ENCODE measurements around the gene UNC119B. TPM values are rescaled to one million over a fixed set of nuclear protein-coding genes. Genes with fewer than 3 reads are reported as not detected.
"Not testable (repeated sequence)": the region's sequence is repeated elsewhere in the genome, so short reads cannot be mapped to it uniquely, and the experiment has no call there.

UNC119B gene
- total RNA-seq: 13.4 TPM
- long read RNA-seq, full-length matches to known transcripts: 7 of 7 reads
- long read RNA-seq, partial matches to known transcripts: 0 of 7 reads
- long read RNA-seq, other reads (novel, unspliced or antisense): 0 of 7 reads

- ATAC-seq (ENCODE audit: poor library complexity) (peak; percentile 96), DNase-seq (peak; percentile 88)
- intact Hi-C loops (cut with DNase I): loop anchor here (5.0 kb wide), 1 partner anchor 262 kb away; no protein-coding TSS in a partner anchor
Observed at GRCh38 chr12:120710031-120710804, at the start of gene UNC119B. UNC119B (plus strand) TSS chr12:120710458; CDS start chr12:120710475, 17 bp downstream.

GRCh38 chr12:120661432-120661831 is 48.8 kb upstream of the UNC119B start:
- intact Hi-C loops (cut with DNase I): no loop called here
- ATAC-seq (ENCODE audit: poor library complexity): no peak
- DNase-seq: no peak

GRCh38 chr12:120662879-120663278 is 47.4 kb upstream of the UNC119B start:
- intact Hi-C loops (cut with DNase I): no loop called here
- ATAC-seq (ENCODE audit: poor library complexity) (no peak), DNase-seq (no peak)

GRCh38 chr12:120663741-120664140 is 46.5 kb upstream of the UNC119B start:
- DNase-seq (no peak), ATAC-seq (ENCODE audit: poor library complexity) (no peak)
- intact Hi-C loops (cut with DNase I): no loop called here

- ATAC-seq (ENCODE audit: poor library complexity): no peak
- intact Hi-C loops (cut with DNase I): no loop called here
- DNase-seq: no peak
Observed at GRCh38 chr12:120666571-120667390, 43.5 kb upstream of the UNC119B start.

- intact Hi-C loops (cut with DNase I): no loop called here
- DNase-seq (no peak), ATAC-seq (ENCODE audit: poor library complexity) (no peak)
Observed at GRCh38 chr12:120668091-120668867, 42.0 kb upstream of the UNC119B start.

GRCh38 chr12:120668868-120669840 is 41.1 kb upstream of the UNC119B start:
- intact Hi-C loops (cut with DNase I): no loop called here
- DNase-seq (peak; percentile 55), ATAC-seq (ENCODE audit: poor library complexity) (peak; percentile 59)

- DNase-seq; intact Hi-C loops (cut with DNase I); ATAC-seq (ENCODE audit: poor library complexity): not testable (repeated sequence)
Observed at GRCh38 chr12:120670237-120670636, 40.0 kb upstream of the UNC119B start.

- no peak for ATAC-seq (ENCODE audit: poor library complexity)
- intact Hi-C loops (cut with DNase I): no loop called here
Observed at GRCh38 chr12:120670667-120671066, 39.6 kb upstream of the UNC119B start.

GRCh38 chr12:120674097-120674636 is 36.1 kb upstream of the UNC119B start:
- ATAC-seq (ENCODE audit: poor library complexity) (no peak), DNase-seq (no peak)
- intact Hi-C loops (cut with DNase I): no loop called here

More at GRCh38 chr12:120670667-120671066, 39.6 kb upstream of the UNC119B start:
- DNase-seq: no peak

GRCh38 chr12:120677765-120678473 is 32.3 kb upstream of the UNC119B start:
- intact Hi-C loops (cut with DNase I): no loop called here
- DNase-seq: peak; percentile 66
- ATAC-seq (ENCODE audit: poor library complexity): peak; percentile 64

GRCh38 chr12:120678572-120678971 is 31.7 kb upstream of the UNC119B start:
- intact Hi-C loops (cut with DNase I): no loop called here
- no peak for DNase-seq
- no peak for ATAC-seq (ENCODE audit: poor library complexity)

- DNase-seq (no peak), ATAC-seq (ENCODE audit: poor library complexity) (no peak)
- intact Hi-C loops (cut with DNase I): no loop called here
Observed at GRCh38 chr12:120680165-120680738, 30.0 kb upstream of the UNC119B start.

- no peak for ATAC-seq (ENCODE audit: poor library complexity)
- intact Hi-C loops (cut with DNase I): no loop called here
Observed at GRCh38 chr12:120684523-120684932, 25.7 kb upstream of the UNC119B start.

GRCh38 chr12:120685522-120685921 is 24.7 kb upstream of the UNC119B start:
- ATAC-seq (ENCODE audit: poor library complexity): no peak
- DNase-seq: no peak
- intact Hi-C loops (cut with DNase I): no loop called here

More at GRCh38 chr12:120684523-120684932, 25.7 kb upstream of the UNC119B start:
- no peak for DNase-seq

- DNase-seq (peak; percentile 99), ATAC-seq (ENCODE audit: poor library complexity) (peak; percentile 94)
- intact Hi-C loops (cut with DNase I): no loop called here
Observed at GRCh38 chr12:120686151-120686689, 24.0 kb upstream of the UNC119B start.

Measured in Right ventricle myocardium superior (tissue), 1 donor.